CD14-positive monocyte (primary cell): ENCODE measurements around the gene WNT9B. TPM values are rescaled to one million over a fixed set of nuclear protein-coding genes. Genes with fewer than 3 reads are reported as not detected.

Source experiments
- DNase-seq, 3 donors: peaks; one replicate each; pipeline ENCODE4 v3.0.0-alpha.2; 2011 to 2022
- H2AFZ ChIP-seq: 2 replicates; pipeline ENCODE4 v1.6.0; 2012; ENCODE audit warnings: mild to moderate bottlenecking, low read depth, low read length, inconsistent platforms; ENCODE audit not compliant: insufficient read depth, poor library complexity, severe bottlenecking
- H3K27ac ChIP-seq, 2 donors: 1 replicate in 1 of 2; 2 replicates in 1 of 2; pipeline ENCODE4 v1.5.1; 2012 to 2013; ENCODE audit warnings: low read length in 2 of 2, control low read depth in 1 of 2, inconsistent platforms in 1 of 2, low read depth in 1 of 2, mild to moderate bottlenecking in 1 of 2
- H3K27me3 ChIP-seq, 2 donors: one replicate each; pipeline versions ENCODE4 v1.6.0 to v1.6.1; 2011 to 2013; ENCODE audit warnings: low read length in 2 of 2; ENCODE audit not compliant: control insufficient read depth in 2 of 2, insufficient read depth in 2 of 2
- H3K36me3 ChIP-seq, 2 donors: replicated peaks in 1 of 2; 1 replicate in 1 of 2; 2 replicates in 1 of 2; pipeline versions ENCODE4 v1.5.1 to v1.6.1; 2012 to 2013; ENCODE audit warnings: low read length in 2 of 2, control low read depth in 1 of 2, inconsistent platforms in 1 of 2, mild to moderate bottlenecking in 1 of 2; ENCODE audit not compliant: insufficient read depth in 2 of 2, control insufficient read depth in 1 of 2
- H3K4me1 ChIP-seq, 2 donors: 1 replicate in 1 of 2; 2 replicates in 1 of 2; pipeline versions ENCODE4 v1.5.1 to v1.6.1; 2012 to 2013; ENCODE audit warnings: low read length in 2 of 2, control low read depth in 1 of 2, inconsistent platforms in 1 of 2, mild to moderate bottlenecking in 1 of 2, moderate library complexity in 1 of 2; ENCODE audit not compliant: insufficient read depth in 2 of 2, control insufficient read depth in 1 of 2
- H3K4me2 ChIP-seq: replicated peaks from 2 replicates; pipeline ENCODE3; 2012; ENCODE audit warnings: low read length, moderate library complexity, mild to moderate bottlenecking; ENCODE audit not compliant: poor library complexity, severe bottlenecking; ENCODE audit errors: extremely low read depth
- H3K4me3 ChIP-seq, 3 experiments: fragments of 200-600 bp in 1 of 3; sonication (generic) in 1 of 3; replicated peaks in 1 of 3; 1 replicate in 2 of 3; 2 replicates in 1 of 3; pipeline ENCODE4 v1.5.1; 2011 to 2013; ENCODE audit warnings: low read length in 3 of 3, mild to moderate bottlenecking in 3 of 3, control low read depth in 2 of 3, low read depth in 2 of 3, inconsistent platforms in 1 of 3, moderate library complexity in 1 of 3
- H3K79me2 ChIP-seq: 2 replicates; pipeline ENCODE4 v1.6.0; 2012; ENCODE audit warnings: mild to moderate bottlenecking, control low read depth, inconsistent platforms, low read length, moderate library complexity; ENCODE audit not compliant: insufficient read depth
- H3K9ac ChIP-seq: 2 replicates; pipeline ENCODE4 v1.6.0; 2017; ENCODE audit warnings: low read length, mild to moderate bottlenecking; ENCODE audit not compliant: insufficient read depth, poor library complexity, severe bottlenecking
- H3K9me3 ChIP-seq, 2 donors: replicated peaks in 1 of 2; 1 replicate in 1 of 2; 2 replicates in 1 of 2; pipeline versions ENCODE4 v1.5.1 to v1.6.1; 2012 to 2013; ENCODE audit warnings: low read length in 2 of 2, control low read depth in 1 of 2; ENCODE audit not compliant: control insufficient read depth in 1 of 2, insufficient read depth in 1 of 2
- H4K20me1 ChIP-seq: 2 replicates; pipeline ENCODE4 v1.6.0; 2012; ENCODE audit warnings: mild to moderate bottlenecking, low read length, control low read depth, moderate library complexity; ENCODE audit not compliant: insufficient read depth
- H3K27ac Mint-ChIP-seq, 7 donors: one replicate each; pipeline ENCODE4 v1.8.0; 2020; ENCODE audit warnings: mild to moderate bottlenecking in 7 of 7, mixed read lengths in 7 of 7, moderate library complexity in 6 of 7, inconsistent platforms in 2 of 7
- H3K27me3 Mint-ChIP-seq, 3 donors: one replicate each; pipeline ENCODE4 v1.8.0; 2021 to 2022; ENCODE audit warnings: low read depth in 3 of 3, mild to moderate bottlenecking in 3 of 3, mixed read lengths in 3 of 3, moderate library complexity in 3 of 3, inconsistent platforms in 1 of 3
- H3K36me3 Mint-ChIP-seq, 2 donors: one replicate each; pipeline ENCODE4 v1.8.0; 2020; ENCODE audit warnings: mixed read lengths in 2 of 2, inconsistent platforms in 1 of 2, mild to moderate bottlenecking in 1 of 2
- H3K4me1 Mint-ChIP-seq: one replicate; pipeline ENCODE4 v1.8.0; 2020; ENCODE audit warnings: mild to moderate bottlenecking, mixed read lengths
- H3K4me3 Mint-ChIP-seq, 2 donors: one replicate each; pipeline ENCODE4 v1.8.0; 2020; ENCODE audit warnings: mild to moderate bottlenecking in 2 of 2, mixed read lengths in 2 of 2, moderate library complexity in 1 of 2
- H3K9me3 Mint-ChIP-seq, 7 donors: one replicate each; pipeline ENCODE4 v1.8.0; 2020 to 2022; ENCODE audit warnings: mixed read lengths in 7 of 7, mild to moderate bottlenecking in 6 of 7, moderate library complexity in 6 of 7, inconsistent platforms in 2 of 7
- CTCF ChIP-seq: fragments of 200-600 bp; IDR thresholded peaks from one replicate; pipeline ENCODE4 v1.8.0; 2022; ENCODE audit warnings: antibody characterized with exemption, mild to moderate bottlenecking
- WGBS: methylation state at CpG from one replicate; pipeline ENCODE4 v1.1.5; 2013; ENCODE audit warnings: missing lambda C conversion rate; ENCODE audit not compliant: insufficient coverage; 5-methylcytosine and 5-hydroxymethylcytosine counted together
- intact Hi-C, 2 donors: fragments of 100-400 bp; cut with micrococcal nuclease; formaldehyde crosslinking; loops; one replicate each; pipeline versions ENCODE4 v1.15.0 to v1.15.1; 2023
- polyA plus RNA-seq, 3 donors: library from polyadenylated mRNA; depleted of rRNA in 1 of 3; unstranded in 2 of 3; stranded (reverse) in 1 of 3; fragments of 300-500 nt in 2 of 3; fragments of >200 nt in 1 of 3; fragmentation: Illumina TruSeq in 2 of 3; gene quantifications; 1 replicate in 2 of 3; 2 replicates in 1 of 3; pipeline ENCODE4 v1.2.3, GENCODE V29; 2012 to 2021

Gene WNT9B
- polyA plus RNA-seq, 3 donors = 0.19 TPM; not detected in 2

- Mint-ChIP-seq H3K4me3 (no peak overlapping the region), H3K27ac (peak overlapping the region in 1 of 7 donors; percentile 71), H3K9me3 (peaks cover 0 to 4% (median 0%) of the 10 kb centered on the region in 7 donors), H3K36me3 (no peaks in the 10 kb centered on the region), H3K27me3 (peaks cover 12 to 24% (median 14%) of the 10 kb centered on the region in 3 donors), H3K4me1 (no peaks in the 10 kb centered on the region)
- Histone ChIP-seq H3K4me3 (no peak overlapping the region), H3K9ac (no peak overlapping the region), H3K27me3 (peaks cover 0 to 3% of the 10 kb centered on the region in 2 donors), H2AFZ (no peak overlapping the region), H3K9me3 (no peaks in the 10 kb centered on the region), H3K4me1 (no peaks in the 10 kb centered on the region), H3K79me2 (no peaks in the 10 kb centered on the region), H3K4me2 (no peak overlapping the region), H4K20me1 (no peaks in the 10 kb centered on the region), H3K36me3 (no peaks in the 10 kb centered on the region), H3K27ac (no peak overlapping the region)
- DNase-seq = no peak
- no peak for TF ChIP-seq CTCF
- intact Hi-C loops = no loop called here
- 83% methylated on average over 12 of the region's 13 CpGs for WGBS
These were observed 11.6 kb downstream of the WNT9B start for GRCh38 chr17:46862949-46863348.

GRCh38 chr17:46863383-46864121 is 12.2 kb downstream of the WNT9B start:
- no peak overlapping the region for H2AFZ ChIP-seq
- peaks cover 0 to 4% (median 0%) of the 10 kb centered on the region in 7 donors for H3K9me3 Mint-ChIP-seq
- H3K4me1 Mint-ChIP-seq = no peaks in the 10 kb centered on the region
- no peaks in the 10 kb centered on the region for H3K9me3 ChIP-seq
- peaks cover 0 to 3% of the 10 kb centered on the region in 2 donors for H3K27me3 ChIP-seq
- H3K4me1 ChIP-seq = no peaks in the 10 kb centered on the region
- peak overlapping the region in 1 of 7 donors; percentile 71 for H3K27ac Mint-ChIP-seq
- 80% methylated on average over 7 of the region's 8 CpGs for WGBS
- TF ChIP-seq CTCF = no peak
- H3K9ac ChIP-seq = no peak overlapping the region
- no peaks in the 10 kb centered on the region for H4K20me1 ChIP-seq
- H3K27me3 Mint-ChIP-seq = peaks cover 12 to 22% (median 14%) of the 10 kb centered on the region in 3 donors
- H3K36me3 ChIP-seq = no peaks in the 10 kb centered on the region
- H3K4me3 ChIP-seq = no peak overlapping the region
- H3K4me3 Mint-ChIP-seq = no peak overlapping the region
- intact Hi-C loops = no loop called here
- no peaks in the 10 kb centered on the region for H3K79me2 ChIP-seq
- no peak overlapping the region for H3K27ac ChIP-seq
- H3K4me2 ChIP-seq = no peak overlapping the region
- H3K36me3 Mint-ChIP-seq = no peaks in the 10 kb centered on the region
- no peak for DNase-seq
